GM23338 (cell line): ENCODE measurements around the gene IL4I1. TPM values are rescaled to one million over a fixed set of nuclear protein-coding genes. Genes with fewer than 3 reads are reported as not detected.

Experiments used
- ATAC-seq: fragments of 200-7000 bp; cut with Tn5 transposase; 3 replicates; pipeline ENCODE4 v1.9.1; 2020
- DNase-seq: peaks from one replicate; pipeline ENCODE4 v3.0.0-alpha.2; 2015; ENCODE audit warnings: low spot score
- H2AFZ ChIP-seq: fragments of 200-600 bp; sonication (generic); 2 replicates; pipeline ENCODE4 v1.8.0; 2016; ENCODE audit warnings: antibody characterized with exemption, mild to moderate bottlenecking, moderate library complexity
- H3F3A ChIP-seq: fragments of 200-600 bp; sonication (generic); replicated peaks from 2 replicates; pipeline ENCODE4 v1.8.0; 2017; ENCODE audit warnings: antibody characterized with exemption, mixed run types, low read depth
- H3K27ac ChIP-seq: fragments of 200-600 bp; sonication (generic); 2 replicates; pipeline ENCODE4 v1.6.1; 2016; ENCODE audit warnings: low read depth
- H3K27me3 ChIP-seq: fragments of 200-600 bp; sonication (generic); 2 replicates; pipeline ENCODE4 v1.8.0; 2016; ENCODE audit warnings: mild to moderate bottlenecking, mixed run types, moderate library complexity; ENCODE audit not compliant: insufficient read depth
- H3K36me3 ChIP-seq: fragments of 200-600 bp; sonication (generic); 2 replicates; pipeline ENCODE4 v1.8.0; 2016; ENCODE audit warnings: mild to moderate bottlenecking; ENCODE audit not compliant: insufficient read depth
- H3K4me1 ChIP-seq: fragments of 200-600 bp; sonication (generic); 2 replicates; pipeline ENCODE4 v1.8.0; 2016; ENCODE audit warnings: mild to moderate bottlenecking, moderate library complexity; ENCODE audit not compliant: insufficient read depth
- H3K4me2 ChIP-seq: fragments of 200-600 bp; sonication (generic); 2 replicates; pipeline ENCODE4 v1.7.1; 2017; ENCODE audit warnings: mixed run types
- H3K4me3 ChIP-seq: fragments of 200-600 bp; sonication (generic); 2 replicates; pipeline ENCODE4 v1.6.1; 2016; ENCODE audit warnings: mixed run types
- H3K79me2 ChIP-seq: fragments of 200-600 bp; sonication (generic); replicated peaks from 2 replicates; pipeline ENCODE4 v1.8.0; 2017; ENCODE audit warnings: mild to moderate bottlenecking; ENCODE audit not compliant: insufficient read depth
- H3K9me2 ChIP-seq: fragments of 200-600 bp; sonication (generic); 2 replicates; pipeline ENCODE4 v1.8.0; 2017; ENCODE audit not compliant: insufficient read depth
- H4K20me1 ChIP-seq: fragments of 200-600 bp; sonication (generic); replicated peaks from 2 replicates; pipeline ENCODE4 v1.8.0; 2017; ENCODE audit warnings: mild to moderate bottlenecking; ENCODE audit not compliant: insufficient read depth
- H3K27ac Mint-ChIP-seq: 2 replicates; pipeline ENCODE4 v1.8.0; 2020; ENCODE audit warnings: inconsistent platforms, mild to moderate bottlenecking, moderate library complexity, mixed read lengths
- H3K27me3 Mint-ChIP-seq: 3 replicates; pipeline ENCODE4 v1.8.0; 2022; ENCODE audit warnings: low read depth, mild to moderate bottlenecking, moderate library complexity, mixed read lengths, inconsistent platforms; ENCODE audit not compliant: insufficient read depth, poor library complexity
- H3K36me3 Mint-ChIP-seq: 3 replicates; pipeline ENCODE4 v1.8.0; 2021; ENCODE audit warnings: low read depth, mild to moderate bottlenecking, inconsistent platforms, moderate library complexity, mixed read lengths
- H3K4me1 Mint-ChIP-seq: 3 replicates; pipeline ENCODE4 v1.8.0; 2020; ENCODE audit warnings: mild to moderate bottlenecking, inconsistent platforms, mixed read lengths
- H3K4me3 Mint-ChIP-seq: 3 replicates; pipeline ENCODE4 v1.8.0; 2021; ENCODE audit warnings: moderate library complexity, mild to moderate bottlenecking, inconsistent platforms, mixed read lengths
- H3K9me3 Mint-ChIP-seq: 3 replicates; pipeline ENCODE4 v1.8.0; 2020; ENCODE audit warnings: moderate library complexity, mild to moderate bottlenecking, inconsistent platforms, mixed read lengths
- CREB1 ChIP-seq: fragments of 250-450 bp; sonication (Bioruptor Pico); IDR thresholded peaks from 2 replicates; pipeline ENCODE4 v1.5.0; 2020; ENCODE audit warnings: low read depth, mild to moderate bottlenecking, moderate library complexity
- EZH2 ChIP-seq: fragments of 200-600 bp; sonication (generic); IDR thresholded peaks from one replicate; pipeline ENCODE4 v1.8.0; 2017; ENCODE audit warnings: antibody characterized with exemption, mild to moderate bottlenecking, low read depth; ENCODE audit not compliant: unreplicated experiment
- EZH2phosphoT487 ChIP-seq: fragments of 200-600 bp; sonication (generic); IDR thresholded peaks from one replicate; pipeline ENCODE4 v1.8.1; 2018; ENCODE audit warnings: antibody characterized with exemption; ENCODE audit not compliant: unreplicated experiment
- JUNB ChIP-seq: IDR thresholded peaks from one replicate; pipeline ENCODE4 v1.6.1; 2016; ENCODE audit warnings: antibody characterized with exemption; ENCODE audit not compliant: unreplicated experiment
- NANOG ChIP-seq: IDR thresholded peaks from 2 replicates; pipeline ENCODE4 v1.6.1; 2016; ENCODE audit warnings: antibody characterized with exemption, borderline replicate concordance
- POLR2AphosphoS5 ChIP-seq: IDR thresholded peaks from 2 replicates; pipeline ENCODE4 v1.6.1; 2016; ENCODE audit warnings: antibody characterized with exemption, low read depth
- STAT1 ChIP-seq: IDR thresholded peaks from one replicate; pipeline ENCODE4 v1.6.1; 2016; ENCODE audit warnings: antibody characterized with exemption; ENCODE audit not compliant: unreplicated experiment
- ZNF114 ChIP-seq: fragments of 250-450 bp; sonication (Bioruptor Pico); IDR thresholded peaks from 2 replicates; pipeline ENCODE4 v1.5.0; 2020; ENCODE audit warnings: mild to moderate bottlenecking, moderate library complexity
- ZNF331 ChIP-seq: fragments of 250-450 bp; sonication (Bioruptor Pico); IDR thresholded peaks from 2 replicates; pipeline ENCODE4 v1.5.0; 2020; ENCODE audit warnings: low read depth, mild to moderate bottlenecking, moderate library complexity
- polyA plus RNA-seq: library from polyadenylated mRNA; unstranded; fragments of >200 nt; fragmentation: Nextera tagmentation; extraction: Ambion mirVana; gene quantifications from 2 replicates; pipeline ENCODE4 v1.2.1, GENCODE V29; 2016
- total RNA-seq: library from RNA; depleted of rRNA; stranded (reverse); fragments of >200 nt; shearing (Covaris generic); gene quantifications from 2 replicates; pipeline ENCODE4 v1.2.3, GENCODE V29; 2014
- TF ChIP-seq, protein P1 (sequence below), 2 experiments: fragments of 200-600 bp in 1 of 2; sonication (generic) in 1 of 2; conservative IDR thresholded peaks; 2 replicates each; pipeline versions ENCODE4 v1.5.1 to v1.6.1; 2016 to 2017; ENCODE audit warnings: antibody characterized with exemption in 2 of 2, low read depth in 2 of 2, mild to moderate bottlenecking in 2 of 2, moderate library complexity in 1 of 2
- TF ChIP-seq, protein P2 (sequence below): fragments of 250-450 bp; sonication (Bioruptor Pico); IDR thresholded peaks from 2 replicates; pipeline ENCODE4 v1.5.0; 2020; ENCODE audit warnings: mild to moderate bottlenecking, moderate library complexity
- TF ChIP-seq, protein P3 (sequence below): IDR thresholded peaks from 2 replicates; pipeline ENCODE4 v1.6.1; 2016; ENCODE audit warnings: antibody characterized with exemption
- TF ChIP-seq, protein P4 (sequence below): IDR thresholded peaks from one replicate; pipeline ENCODE4 v1.6.1; 2018; ENCODE audit warnings: antibody characterized with exemption; ENCODE audit not compliant: unreplicated experiment

IL4I1 gene
- total and polyA plus RNA-seq, 2 experiments from 2014 or later = 0.60 to 0.69 TPM

DNA sequence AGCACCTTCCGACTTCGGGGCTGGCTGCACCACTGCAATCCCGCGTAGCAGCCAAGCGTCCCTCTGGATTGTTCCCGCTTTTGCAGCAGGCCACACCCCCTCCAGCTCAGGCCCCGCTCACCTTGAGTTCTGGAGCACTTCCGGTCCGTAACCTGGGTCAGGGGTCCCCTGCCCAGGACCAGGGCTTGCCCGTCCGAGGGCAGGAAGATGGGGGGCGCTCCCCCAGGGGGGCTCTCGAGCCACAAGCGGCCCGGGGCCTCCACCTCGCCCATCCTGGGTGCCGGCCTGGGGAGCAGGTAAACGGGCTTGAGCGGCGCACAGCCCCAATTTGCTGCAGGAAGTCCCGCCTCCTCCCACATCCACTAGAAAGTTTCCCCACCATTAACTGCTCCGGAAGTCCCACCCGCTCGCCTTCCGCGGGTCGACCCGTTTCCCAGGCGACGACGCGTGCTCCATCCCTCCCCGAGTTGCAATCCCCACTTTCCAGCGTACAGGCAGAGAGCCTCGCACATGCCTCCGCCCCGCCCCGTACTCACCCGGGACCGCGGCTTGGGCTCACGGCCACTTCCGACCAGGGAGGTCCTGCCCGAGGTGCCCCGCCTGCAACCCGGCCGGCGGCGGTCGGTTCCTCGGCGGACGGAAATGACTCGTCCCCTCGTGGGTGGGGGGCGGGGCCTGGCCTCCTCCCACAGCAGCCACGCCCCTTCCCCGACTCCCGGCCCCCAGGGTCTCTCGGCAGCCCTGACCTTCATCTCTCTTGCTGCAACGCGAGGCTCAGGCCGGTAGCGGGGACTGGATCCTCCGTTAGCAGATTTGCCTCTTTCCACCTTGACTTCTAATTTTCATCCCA lies 29.5 kb downstream of the IL4I1 start, which contains the start of gene PNKP:
Gene PNKP, minus strand, starts transcription at position 644 of the 850 bp plus-strand sequence. Its CDS starts 372 bp downstream, at position 272.
- peak within 1 kb of the TSS; percentile 91 for H2AFZ ChIP-seq

More for the DNA sequence above, 29.5 kb downstream of the IL4I1 start, which contains the start of gene PNKP:
- Histone ChIP-seq H3K4me3 (peak within 1 kb of the TSS; percentile 99), H3K79me2 (peaks cover 23% of the 10 kb centered on the region), H4K20me1 (peaks cover 17% of the 10 kb centered on the region), H3K4me1 (peaks cover 19% of the 10 kb centered on the region), H3K27ac (peak within 1 kb of the TSS; percentile 94), H3F3A (peaks cover 38% of the 10 kb centered on the region), H3K36me3 (peaks cover 15% of the 10 kb centered on the region), H3K27me3 (no peaks in the 10 kb centered on the region), H3K9me2 (no peaks in the 10 kb centered on the region), H3K4me2 (peak within 1 kb of the TSS; percentile 93)
- peak; percentile 46 for ATAC-seq
- Mint-ChIP-seq H3K36me3 (peaks cover 46% of the 10 kb centered on the region), H3K4me1 (peaks cover 39% of the 10 kb centered on the region), H3K27me3 (peaks cover 22% of the 10 kb centered on the region), H3K9me3 (peaks cover 10% of the 10 kb centered on the region), H3K27ac (peak within 1 kb of the TSS; percentile 98), H3K4me3 (no peak within 1 kb of the TSS; the same call in 1 of the 3 replicates)
- no peak for TF ChIP-seq STAT1
- TF ChIP-seq, protein P1, sequence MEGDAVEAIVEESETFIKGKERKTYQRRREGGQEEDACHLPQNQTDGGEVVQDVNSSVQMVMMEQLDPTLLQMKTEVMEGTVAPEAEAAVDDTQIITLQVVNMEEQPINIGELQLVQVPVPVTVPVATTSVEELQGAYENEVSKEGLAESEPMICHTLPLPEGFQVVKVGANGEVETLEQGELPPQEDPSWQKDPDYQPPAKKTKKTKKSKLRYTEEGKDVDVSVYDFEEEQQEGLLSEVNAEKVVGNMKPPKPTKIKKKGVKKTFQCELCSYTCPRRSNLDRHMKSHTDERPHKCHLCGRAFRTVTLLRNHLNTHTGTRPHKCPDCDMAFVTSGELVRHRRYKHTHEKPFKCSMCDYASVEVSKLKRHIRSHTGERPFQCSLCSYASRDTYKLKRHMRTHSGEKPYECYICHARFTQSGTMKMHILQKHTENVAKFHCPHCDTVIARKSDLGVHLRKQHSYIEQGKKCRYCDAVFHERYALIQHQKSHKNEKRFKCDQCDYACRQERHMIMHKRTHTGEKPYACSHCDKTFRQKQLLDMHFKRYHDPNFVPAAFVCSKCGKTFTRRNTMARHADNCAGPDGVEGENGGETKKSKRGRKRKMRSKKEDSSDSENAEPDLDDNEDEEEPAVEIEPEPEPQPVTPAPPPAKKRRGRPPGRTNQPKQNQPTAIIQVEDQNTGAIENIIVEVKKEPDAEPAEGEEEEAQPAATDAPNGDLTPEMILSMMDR (conservative IDR thresholded peaks at IDR 0.05; ENCODE audit: low read depth in 2 of 2) = no peak
- no peak for TF ChIP-seq EZH2phosphoT487
- TF ChIP-seq ZNF114 (CRISPR knock-in tag) = no peak
- TF ChIP-seq, protein P2, sequence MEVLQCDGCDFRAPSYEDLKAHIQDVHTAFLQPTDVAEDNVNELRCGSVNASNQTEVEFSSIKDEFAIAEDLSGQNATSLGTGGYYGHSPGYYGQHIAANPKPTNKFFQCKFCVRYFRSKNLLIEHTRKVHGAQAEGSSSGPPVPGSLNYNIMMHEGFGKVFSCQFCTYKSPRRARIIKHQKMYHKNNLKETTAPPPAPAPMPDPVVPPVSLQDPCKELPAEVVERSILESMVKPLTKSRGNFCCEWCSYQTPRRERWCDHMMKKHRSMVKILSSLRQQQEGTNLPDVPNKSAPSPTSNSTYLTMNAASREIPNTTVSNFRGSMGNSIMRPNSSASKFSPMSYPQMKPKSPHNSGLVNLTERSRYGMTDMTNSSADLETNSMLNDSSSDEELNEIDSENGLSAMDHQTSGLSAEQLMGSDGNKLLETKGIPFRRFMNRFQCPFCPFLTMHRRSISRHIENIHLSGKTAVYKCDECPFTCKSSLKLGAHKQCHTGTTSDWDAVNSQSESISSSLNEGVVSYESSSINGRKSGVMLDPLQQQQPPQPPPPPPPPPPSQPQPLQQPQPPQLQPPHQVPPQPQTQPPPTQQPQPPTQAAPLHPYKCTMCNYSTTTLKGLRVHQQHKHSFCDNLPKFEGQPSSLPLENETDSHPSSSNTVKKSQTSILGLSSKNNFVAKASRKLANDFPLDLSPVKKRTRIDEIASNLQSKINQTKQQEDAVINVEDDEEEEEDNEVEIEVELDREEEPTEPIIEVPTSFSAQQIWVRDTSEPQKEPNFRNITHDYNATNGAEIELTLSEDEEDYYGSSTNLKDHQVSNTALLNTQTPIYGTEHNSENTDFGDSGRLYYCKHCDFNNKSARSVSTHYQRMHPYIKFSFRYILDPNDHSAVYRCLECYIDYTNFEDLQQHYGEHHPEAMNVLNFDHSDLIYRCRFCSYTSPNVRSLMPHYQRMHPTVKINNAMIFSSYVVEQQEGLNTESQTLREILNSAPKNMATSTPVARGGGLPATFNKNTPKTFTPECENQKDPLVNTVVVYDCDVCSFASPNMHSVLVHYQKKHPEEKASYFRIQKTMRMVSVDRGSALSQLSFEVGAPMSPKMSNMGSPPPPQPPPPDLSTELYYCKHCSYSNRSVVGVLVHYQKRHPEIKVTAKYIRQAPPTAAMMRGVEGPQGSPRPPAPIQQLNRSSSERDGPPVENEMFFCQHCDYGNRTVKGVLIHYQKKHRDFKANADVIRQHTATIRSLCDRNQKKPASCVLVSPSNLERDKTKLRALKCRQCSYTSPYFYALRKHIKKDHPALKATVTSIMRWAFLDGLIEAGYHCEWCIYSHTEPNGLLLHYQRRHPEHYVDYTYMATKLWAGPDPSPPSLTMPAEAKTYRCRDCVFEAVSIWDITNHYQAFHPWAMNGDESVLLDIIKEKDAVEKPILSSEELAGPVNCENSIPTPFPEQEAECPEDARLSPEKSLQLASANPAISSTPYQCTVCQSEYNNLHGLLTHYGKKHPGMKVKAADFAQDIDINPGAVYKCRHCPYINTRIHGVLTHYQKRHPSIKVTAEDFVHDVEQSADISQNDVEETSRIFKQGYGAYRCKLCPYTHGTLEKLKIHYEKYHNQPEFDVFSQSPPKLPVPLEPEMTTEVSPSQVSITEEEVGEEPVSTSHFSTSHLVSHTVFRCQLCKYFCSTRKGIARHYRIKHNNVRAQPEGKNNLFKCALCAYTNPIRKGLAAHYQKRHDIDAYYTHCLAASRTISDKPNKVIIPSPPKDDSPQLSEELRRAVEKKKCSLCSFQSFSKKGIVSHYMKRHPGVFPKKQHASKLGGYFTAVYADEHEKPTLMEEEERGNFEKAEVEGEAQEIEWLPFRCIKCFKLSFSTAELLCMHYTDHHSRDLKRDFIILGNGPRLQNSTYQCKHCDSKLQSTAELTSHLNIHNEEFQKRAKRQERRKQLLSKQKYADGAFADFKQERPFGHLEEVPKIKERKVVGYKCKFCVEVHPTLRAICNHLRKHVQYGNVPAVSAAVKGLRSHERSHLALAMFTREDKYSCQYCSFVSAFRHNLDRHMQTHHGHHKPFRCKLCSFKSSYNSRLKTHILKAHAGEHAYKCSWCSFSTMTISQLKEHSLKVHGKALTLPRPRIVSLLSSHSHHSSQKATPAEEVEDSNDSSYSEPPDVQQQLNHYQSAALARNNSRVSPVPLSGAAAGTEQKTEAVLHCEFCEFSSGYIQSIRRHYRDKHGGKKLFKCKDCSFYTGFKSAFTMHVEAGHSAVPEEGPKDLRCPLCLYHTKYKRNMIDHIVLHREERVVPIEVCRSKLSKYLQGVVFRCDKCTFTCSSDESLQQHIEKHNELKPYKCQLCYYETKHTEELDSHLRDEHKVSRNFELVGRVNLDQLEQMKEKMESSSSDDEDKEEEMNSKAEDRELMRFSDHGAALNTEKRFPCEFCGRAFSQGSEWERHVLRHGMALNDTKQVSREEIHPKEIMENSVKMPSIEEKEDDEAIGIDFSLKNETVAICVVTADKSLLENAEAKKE = no peak
- TF ChIP-seq ZNF331 (CRISPR knock-in tag) = no peak
- TF ChIP-seq CREB1 = peak; percentile 75
- TF ChIP-seq, protein P3, sequence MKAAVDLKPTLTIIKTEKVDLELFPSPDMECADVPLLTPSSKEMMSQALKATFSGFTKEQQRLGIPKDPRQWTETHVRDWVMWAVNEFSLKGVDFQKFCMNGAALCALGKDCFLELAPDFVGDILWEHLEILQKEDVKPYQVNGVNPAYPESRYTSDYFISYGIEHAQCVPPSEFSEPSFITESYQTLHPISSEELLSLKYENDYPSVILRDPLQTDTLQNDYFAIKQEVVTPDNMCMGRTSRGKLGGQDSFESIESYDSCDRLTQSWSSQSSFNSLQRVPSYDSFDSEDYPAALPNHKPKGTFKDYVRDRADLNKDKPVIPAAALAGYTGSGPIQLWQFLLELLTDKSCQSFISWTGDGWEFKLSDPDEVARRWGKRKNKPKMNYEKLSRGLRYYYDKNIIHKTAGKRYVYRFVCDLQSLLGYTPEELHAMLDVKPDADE = 0 out of 2 replicates have a peak, but pooled peaks have one; percentile 67
- peak; percentile 86 for TF ChIP-seq POLR2AphosphoS5
- TF ChIP-seq NANOG = no peak
- TF ChIP-seq, protein P4, sequence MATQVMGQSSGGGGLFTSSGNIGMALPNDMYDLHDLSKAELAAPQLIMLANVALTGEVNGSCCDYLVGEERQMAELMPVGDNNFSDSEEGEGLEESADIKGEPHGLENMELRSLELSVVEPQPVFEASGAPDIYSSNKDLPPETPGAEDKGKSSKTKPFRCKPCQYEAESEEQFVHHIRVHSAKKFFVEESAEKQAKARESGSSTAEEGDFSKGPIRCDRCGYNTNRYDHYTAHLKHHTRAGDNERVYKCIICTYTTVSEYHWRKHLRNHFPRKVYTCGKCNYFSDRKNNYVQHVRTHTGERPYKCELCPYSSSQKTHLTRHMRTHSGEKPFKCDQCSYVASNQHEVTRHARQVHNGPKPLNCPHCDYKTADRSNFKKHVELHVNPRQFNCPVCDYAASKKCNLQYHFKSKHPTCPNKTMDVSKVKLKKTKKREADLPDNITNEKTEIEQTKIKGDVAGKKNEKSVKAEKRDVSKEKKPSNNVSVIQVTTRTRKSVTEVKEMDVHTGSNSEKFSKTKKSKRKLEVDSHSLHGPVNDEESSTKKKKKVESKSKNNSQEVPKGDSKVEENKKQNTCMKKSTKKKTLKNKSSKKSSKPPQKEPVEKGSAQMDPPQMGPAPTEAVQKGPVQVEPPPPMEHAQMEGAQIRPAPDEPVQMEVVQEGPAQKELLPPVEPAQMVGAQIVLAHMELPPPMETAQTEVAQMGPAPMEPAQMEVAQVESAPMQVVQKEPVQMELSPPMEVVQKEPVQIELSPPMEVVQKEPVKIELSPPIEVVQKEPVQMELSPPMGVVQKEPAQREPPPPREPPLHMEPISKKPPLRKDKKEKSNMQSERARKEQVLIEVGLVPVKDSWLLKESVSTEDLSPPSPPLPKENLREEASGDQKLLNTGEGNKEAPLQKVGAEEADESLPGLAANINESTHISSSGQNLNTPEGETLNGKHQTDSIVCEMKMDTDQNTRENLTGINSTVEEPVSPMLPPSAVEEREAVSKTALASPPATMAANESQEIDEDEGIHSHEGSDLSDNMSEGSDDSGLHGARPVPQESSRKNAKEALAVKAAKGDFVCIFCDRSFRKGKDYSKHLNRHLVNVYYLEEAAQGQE = no peak
- no peak for TF ChIP-seq JUNB
- no peak for TF ChIP-seq EZH2
- DNase-seq = peak; percentile 95
